NT2/D1 (cell line): ENCODE measurements around the gene CDC6.

ENCODE experiments used
- DNase-seq: peaks from one replicate; pipeline ENCODE4 v3.0.0-alpha.2; 2011; ENCODE audit warnings: low read depth, low spot score
- H3K27me3 ChIP-seq: 2 replicates; pipeline ENCODE4 v1.6.0; 2011; ENCODE audit warnings: mild to moderate bottlenecking; ENCODE audit not compliant: insufficient read length, insufficient read depth
- H3K36me3 ChIP-seq: 2 replicates; pipeline ENCODE4 v1.6.1; 2011; ENCODE audit warnings: mild to moderate bottlenecking, low read length, mixed read lengths; ENCODE audit not compliant: insufficient read depth, insufficient read length
- H3K4me1 ChIP-seq: 2 replicates; pipeline ENCODE4 v1.5.1; 2011; ENCODE audit not compliant: insufficient read depth, insufficient read length
- H3K4me3 ChIP-seq: 2 replicates; pipeline ENCODE4 v1.5.1; 2011; ENCODE audit warnings: low read depth; ENCODE audit not compliant: insufficient read length
- H3K9ac ChIP-seq: 2 replicates; pipeline ENCODE4 v1.6.0; 2011; ENCODE audit warnings: low read depth; ENCODE audit not compliant: insufficient read length
- H3K9me3 ChIP-seq: 2 replicates; pipeline ENCODE4 v1.5.1; 2011; ENCODE audit warnings: mild to moderate bottlenecking, low read length; ENCODE audit not compliant: insufficient read depth
- SUZ12 ChIP-seq: IDR thresholded peaks from 2 replicates; pipeline ENCODE4 v1.6.1; 2011; ENCODE audit not compliant: insufficient read length, insufficient read depth; ENCODE audit errors: extremely low read depth
- YY1 ChIP-seq: IDR thresholded peaks from 2 replicates; pipeline ENCODE4 v1.6.1; 2011; ENCODE audit not compliant: insufficient read length, insufficient read depth
- ZNF274 ChIP-seq: IDR thresholded peaks from 2 replicates; pipeline ENCODE4 v1.6.1; 2011; ENCODE audit warnings: mild to moderate bottlenecking, low read depth, low read length

The CDC6 gene

DNA sequence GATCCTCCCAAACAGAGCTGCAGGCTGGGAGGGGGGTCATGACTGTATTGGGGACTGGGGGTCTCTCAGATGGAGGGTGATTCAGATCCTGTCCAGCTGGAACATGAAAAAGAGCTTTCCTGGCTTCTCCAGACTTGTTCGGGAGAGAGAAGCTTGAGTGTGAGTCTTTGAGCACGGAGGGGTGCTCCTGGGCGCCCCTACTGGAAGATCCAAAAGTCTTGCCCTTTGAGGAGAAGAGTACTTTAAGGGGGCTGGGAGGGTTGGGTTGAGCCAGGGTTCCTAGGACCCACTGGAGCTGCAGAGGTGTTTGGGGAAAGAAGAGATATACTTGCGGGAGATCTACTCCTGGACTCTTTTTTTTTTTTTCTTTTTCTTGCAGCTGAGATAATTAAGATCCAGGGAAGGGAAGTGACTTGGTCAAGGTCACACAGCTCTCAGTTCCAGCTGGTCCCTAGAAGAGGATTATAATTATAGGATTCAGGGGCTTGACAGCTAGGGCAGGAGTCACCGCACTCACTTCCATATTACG, 29.7 kb downstream of the CDC6 start:
- no peak for DNase-seq
- no peak for TF ChIP-seq YY1
- no peak for TF ChIP-seq SUZ12
- no peak for TF ChIP-seq ZNF274
- Histone ChIP-seq H3K36me3 (no peaks in the 10 kb centered on the region), H3K27me3 (peaks cover 25% of the 10 kb centered on the region), H3K9me3 (no peaks in the 10 kb centered on the region), H3K4me1 (peaks cover 39% of the 10 kb centered on the region), H3K9ac (peak overlapping the region; percentile 88), H3K4me3 (peak overlapping the region; percentile 42)

- peak overlapping the region; percentile 92 for H3K9ac ChIP-seq
- H3K4me3 ChIP-seq, result peak overlapping the region; percentile 79
- H3K36me3 ChIP-seq, result no peaks in the 10 kb centered on the region
- DNase-seq, result peak; percentile 89
- H3K9me3 ChIP-seq, result no peaks in the 10 kb centered on the region
- H3K27me3 ChIP-seq, result peaks cover 25% of the 10 kb centered on the region
- H3K4me1 ChIP-seq, result peaks cover 41% of the 10 kb centered on the region
- TF ChIP-seq YY1 (peak; percentile 47), ZNF274 (no peak)
These were observed 30.5 kb downstream of the CDC6 start for GRCh38 chr17:40317880-40318829.

DNA sequence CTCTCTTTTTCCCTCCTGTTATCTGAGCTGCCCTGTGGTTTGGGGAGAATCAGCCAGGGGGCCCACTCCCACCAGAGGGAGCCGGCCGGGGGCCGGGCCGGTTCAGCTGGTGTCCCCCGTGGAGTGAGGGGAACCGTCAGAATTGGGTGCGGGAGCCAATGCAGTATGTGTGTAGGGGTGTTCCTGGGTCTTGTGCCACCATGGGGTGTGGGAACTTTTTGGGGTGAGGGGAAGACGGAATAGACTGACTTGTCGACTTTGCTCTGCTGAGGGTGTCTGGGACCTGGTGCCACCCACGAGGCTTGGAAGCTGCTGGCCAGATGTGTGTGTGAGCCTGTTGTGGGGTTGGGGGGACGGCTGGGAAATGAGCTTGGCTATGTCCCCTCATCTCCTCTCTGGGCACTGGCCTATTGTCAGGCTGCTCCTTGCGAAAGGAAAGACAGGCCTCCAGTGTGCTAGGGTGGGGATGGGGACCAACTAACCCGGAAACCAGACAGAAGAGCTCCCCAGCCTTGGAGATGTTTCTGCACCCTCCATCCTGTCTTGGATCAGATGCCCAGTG, 31.2 kb downstream of the CDC6 start:
- H3K27me3 ChIP-seq, result peaks cover 25% of the 10 kb centered on the region

DNA sequence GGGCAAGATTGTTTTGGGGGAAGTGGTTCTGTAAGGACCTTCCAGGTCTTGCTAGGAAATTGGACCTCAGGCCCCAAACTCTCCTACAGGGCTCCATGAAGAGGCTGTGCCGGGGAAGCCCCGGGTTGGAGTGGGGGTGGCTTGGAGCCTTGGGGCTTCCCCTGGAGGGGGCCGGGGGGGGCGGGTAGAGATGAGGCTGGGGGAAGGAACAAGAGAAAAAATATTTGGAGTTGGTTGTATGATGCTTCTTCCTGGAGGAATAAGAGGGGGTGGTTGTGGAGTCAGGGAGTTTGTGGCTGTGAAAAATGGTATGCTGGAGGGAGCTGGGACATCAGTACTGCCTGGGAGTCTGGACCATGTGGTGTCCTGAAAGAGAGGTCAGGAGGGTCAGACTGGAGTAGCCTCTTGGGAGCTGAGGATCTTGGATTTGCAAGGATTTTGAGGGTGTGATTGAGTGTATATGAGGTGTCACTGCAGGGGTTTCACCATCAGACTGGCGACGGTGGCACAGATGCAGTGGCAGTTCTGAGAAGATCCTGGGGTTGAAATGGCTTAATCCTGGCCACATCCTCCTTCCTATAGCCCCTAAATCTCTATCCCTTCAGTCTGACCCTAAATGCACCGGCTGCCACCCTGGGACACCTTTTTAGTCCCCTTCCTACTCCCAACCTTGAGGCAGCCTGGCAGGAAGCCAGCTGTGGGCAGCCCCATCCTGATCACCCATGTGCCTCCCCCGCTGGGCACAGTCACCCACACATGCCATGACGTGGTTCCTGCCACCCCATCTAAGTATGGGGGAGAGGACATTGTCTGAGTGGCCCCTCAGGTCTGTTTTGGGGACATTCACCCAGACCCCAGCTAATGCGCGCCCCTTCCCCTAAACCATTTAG, 32.2 kb downstream of the CDC6 start:
- H3K4me1 ChIP-seq, result peaks cover 43% of the 10 kb centered on the region
- H3K9ac ChIP-seq, result peak overlapping the region; percentile 92
- DNase-seq, result no peak
- TF ChIP-seq YY1, result no peak
- TF ChIP-seq ZNF274, result no peak
- no peak for TF ChIP-seq SUZ12
- H3K27me3 ChIP-seq, result peaks cover 25% of the 10 kb centered on the region
- H3K4me3 ChIP-seq, result no peak overlapping the region
- H3K36me3 ChIP-seq, result peaks cover 3% of the 10 kb centered on the region
- no peaks in the 10 kb centered on the region for H3K9me3 ChIP-seq

More for the DNA sequence above, 31.2 kb downstream of the CDC6 start:
- peaks cover 41% of the 10 kb centered on the region for H3K4me1 ChIP-seq
- TF ChIP-seq YY1 (no peak), SUZ12 (no peak)
- peak overlapping the region; percentile 79 for H3K4me3 ChIP-seq
- DNase-seq, result no peak
- H3K9me3 ChIP-seq, result no peaks in the 10 kb centered on the region
- peak overlapping the region; percentile 92 for H3K9ac ChIP-seq
- no peaks in the 10 kb centered on the region for H3K36me3 ChIP-seq

DNA sequence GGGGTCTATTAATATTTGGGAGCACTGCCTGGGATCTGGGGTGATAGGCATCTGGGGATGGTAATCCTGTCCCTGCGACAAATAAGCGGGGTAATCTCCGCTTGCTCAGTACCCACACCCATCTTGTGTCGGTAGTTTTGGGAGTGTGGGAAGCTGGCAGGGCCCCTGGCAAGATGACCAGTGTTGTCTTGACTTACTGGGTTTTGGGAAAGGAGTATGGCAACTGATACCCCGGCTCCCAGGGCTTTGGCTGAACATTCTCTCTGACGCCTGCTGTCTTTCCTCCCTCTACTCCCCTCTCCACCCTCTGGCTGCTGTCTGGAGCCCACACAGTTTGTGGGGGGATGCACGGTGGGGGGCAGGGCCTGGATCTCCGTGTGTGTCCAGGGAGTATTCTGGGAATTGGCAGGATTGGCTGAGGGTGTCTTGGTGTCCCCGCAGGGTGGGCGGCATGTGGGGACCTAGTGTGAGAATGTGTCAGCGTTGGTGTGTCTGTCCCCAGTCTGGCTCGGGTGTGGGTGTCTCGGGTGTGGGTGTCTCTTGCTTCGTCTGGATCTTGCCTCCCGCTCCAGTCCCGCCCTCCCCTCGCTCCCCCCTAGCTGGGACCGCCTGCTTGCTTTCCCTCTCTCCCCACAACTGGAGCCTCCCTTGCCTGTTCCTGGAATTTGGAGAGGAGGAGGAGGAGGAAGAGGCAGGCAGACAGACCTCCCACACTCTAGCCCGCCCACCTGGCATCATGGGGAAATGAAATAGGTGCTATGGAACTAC, 33.3 kb downstream of the CDC6 start:
- Histone ChIP-seq H3K27me3 (peaks cover 23% of the 10 kb centered on the region), H3K36me3 (peaks cover 3% of the 10 kb centered on the region), H3K9ac (peak overlapping the region; percentile 36), H3K9me3 (no peaks in the 10 kb centered on the region), H3K4me3 (no peak overlapping the region), H3K4me1 (peaks cover 38% of the 10 kb centered on the region)
- no peak for DNase-seq
- no peak for TF ChIP-seq YY1
- TF ChIP-seq SUZ12, result no peak
- no peak for TF ChIP-seq ZNF274

DNA sequence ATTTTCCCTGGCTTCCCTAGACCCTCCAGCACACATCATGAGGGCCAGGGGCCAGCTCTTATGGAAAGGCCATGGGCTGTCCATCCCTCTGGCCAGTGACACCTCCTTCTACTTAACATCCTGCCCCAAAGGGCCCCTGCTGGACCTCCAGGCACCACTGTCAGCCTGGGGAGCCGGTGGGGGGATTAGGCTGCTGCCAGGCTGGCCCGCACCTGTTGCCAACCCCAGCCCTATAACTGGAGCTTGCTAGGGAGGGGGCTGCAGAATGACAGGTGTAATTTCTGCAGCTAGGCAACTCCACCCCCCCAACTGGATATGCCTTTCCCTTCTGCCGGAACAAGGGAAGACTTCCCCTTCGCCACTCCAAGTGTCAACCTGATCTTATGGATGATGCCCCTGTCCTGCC, 33.8 kb downstream of the CDC6 start:
- H3K9ac ChIP-seq, result no peak overlapping the region
- H3K9me3 ChIP-seq, result no peaks in the 10 kb centered on the region
- DNase-seq, result no peak
- peaks cover 36% of the 10 kb centered on the region for H3K4me1 ChIP-seq
- peaks cover 18% of the 10 kb centered on the region for H3K27me3 ChIP-seq
- no peak for TF ChIP-seq ZNF274
- no peak for TF ChIP-seq SUZ12
- no peak for TF ChIP-seq YY1
- H3K36me3 ChIP-seq, result peaks cover 3% of the 10 kb centered on the region
- peak overlapping the region; percentile 1 for H3K4me3 ChIP-seq
